Natural killer cell (primary cell): Measurements from ENCODE around the gene ITGB5. TPM values are rescaled to one million over a fixed set of nuclear protein-coding genes. Genes with fewer than 3 reads are reported as not detected.

ENCODE experiments used
- ATAC-seq, 3 donors: fragments of 150-1000 bp in 2 of 3; fragments of 200-7000 bp in 1 of 3; cut with Tn5 transposase; 1 replicate in 1 of 3; 2 replicates in 2 of 3; pipeline ENCODE4 v1.10.0; 2021; ENCODE audit warnings: mild to moderate bottlenecking in 2 of 3, moderate library complexity in 2 of 3
- DNase-seq, 2 donors: peaks; one replicate each; pipeline versions ENCODE4 v3.0.0 to v3.0.0-alpha.2; 2013 to 2021; ENCODE audit warnings: mixed read lengths in 1 of 2
- H3K27ac ChIP-seq: one replicate; pipeline ENCODE4 v1.5.1; 2013; ENCODE audit warnings: mild to moderate bottlenecking, low read length
- H3K27me3 ChIP-seq: one replicate; pipeline ENCODE4 v1.6.1; 2013; ENCODE audit warnings: low read length; ENCODE audit not compliant: control insufficient read depth, insufficient read depth
- H3K36me3 ChIP-seq: one replicate; pipeline ENCODE4 v1.6.1; 2013; ENCODE audit warnings: low read length; ENCODE audit not compliant: control insufficient read depth, insufficient read depth
- H3K4me1 ChIP-seq: one replicate; pipeline ENCODE4 v1.6.1; 2013; ENCODE audit warnings: low read length; ENCODE audit not compliant: control insufficient read depth, insufficient read depth
- H3K4me3 ChIP-seq: one replicate; pipeline ENCODE4 v1.5.1; 2013; ENCODE audit warnings: low read length
- H3K9me3 ChIP-seq: one replicate; pipeline ENCODE4 v1.6.1; 2013; ENCODE audit warnings: low read length; ENCODE audit not compliant: control insufficient read depth, insufficient read depth
- H3K27ac Mint-ChIP-seq, 2 donors: one replicate each; pipeline ENCODE4 v1.8.0; 2022; ENCODE audit warnings: mild to moderate bottlenecking in 2 of 2, mixed read lengths in 2 of 2, moderate library complexity in 1 of 2
- H3K27me3 Mint-ChIP-seq, 2 donors: one replicate each; pipeline ENCODE4 v1.8.0; 2022; ENCODE audit warnings: low read depth in 2 of 2, mixed read lengths in 2 of 2
- H3K36me3 Mint-ChIP-seq: one replicate; pipeline ENCODE4 v1.8.0; 2022; ENCODE audit warnings: mixed read lengths
- H3K4me1 Mint-ChIP-seq, 2 donors: one replicate each; pipeline ENCODE4 v1.8.0; 2022; ENCODE audit warnings: mixed read lengths in 2 of 2
- H3K4me3 Mint-ChIP-seq: one replicate; pipeline ENCODE4 v1.8.0; 2022; ENCODE audit warnings: mild to moderate bottlenecking, moderate library complexity, mixed read lengths
- H3K9me3 Mint-ChIP-seq, 2 donors: one replicate each; pipeline ENCODE4 v1.8.0; 2022; ENCODE audit warnings: mixed read lengths in 2 of 2
- CTCF ChIP-seq: fragments of 200-600 bp; IDR thresholded peaks from one replicate; pipeline ENCODE4 v1.8.0; 2022; ENCODE audit warnings: antibody characterized with exemption
- WGBS: methylation state at CpG from one replicate; pipeline ENCODE4 v1.1.7; 2013; ENCODE audit warnings: missing lambda C conversion rate; ENCODE audit not compliant: insufficient coverage; 5-methylcytosine and 5-hydroxymethylcytosine counted together
- intact Hi-C: fragments of 100-400 bp; cut with micrococcal nuclease; formaldehyde crosslinking; loops from one replicate; pipeline ENCODE4 v1.14.2; 2022
- total RNA-seq, 4 donors: library from RNA; stranded (reverse); fragments of 120-200 nt in 1 of 4; gene quantifications; one replicate each; pipeline versions ENCODE4 v1.2.3 to v1.2.4, GENCODE V29; 2013 to 2022

ITGB5 gene
- total RNA-seq, 3 donors from 2014 or later (not counting 1 experiment from before 2014, with no cell fraction given), result 1.0 to 8.4 (median 5.4) TPM

- Histone ChIP-seq H3K9me3 (no peaks in the 10 kb centered on the region), H3K27me3 (no peaks in the 10 kb centered on the region), H3K36me3 (no peaks in the 10 kb centered on the region), H3K27ac (no peak overlapping the region), H3K4me1 (peaks cover 11% of the 10 kb centered on the region), H3K4me3 (no peak overlapping the region)
- DNase-seq (no peak), ATAC-seq (no peak)
- H3K27me3 Mint-ChIP-seq, result peaks cover 7 to 16% of the 10 kb centered on the region in 2 donors
- no peak overlapping the region for H3K27ac Mint-ChIP-seq
- 91% methylated on average over 5 of the region's 5 CpGs for WGBS
- no peak for TF ChIP-seq CTCF
- H3K9me3 Mint-ChIP-seq, result no peaks in the 10 kb centered on the region
- no peak overlapping the region for H3K4me3 Mint-ChIP-seq
- peaks cover 0 to 18% of the 10 kb centered on the region in 2 donors for H3K4me1 Mint-ChIP-seq
- intact Hi-C loops, result no loop called here
- no peaks in the 10 kb centered on the region for H3K36me3 Mint-ChIP-seq
Observed at GRCh38 chr3:124811436-124811835, 75.7 kb downstream of the ITGB5 start.

GRCh38 chr3:124810970-124811369 lies 76.2 kb downstream of the ITGB5 start:
- 94% methylated on average over 2 of the region's 4 CpGs for WGBS
- H3K9me3 Mint-ChIP-seq, result no peaks in the 10 kb centered on the region
- intact Hi-C loops, result no loop called here

GRCh38 chr3:124809039-124809438 lies 78.1 kb downstream of the ITGB5 start:
- H3K9me3 Mint-ChIP-seq, result no peaks in the 10 kb centered on the region
- H3K27me3 Mint-ChIP-seq, result peaks cover 11 to 19% of the 10 kb centered on the region in 2 donors
- H3K36me3 Mint-ChIP-seq, result no peaks in the 10 kb centered on the region
- DNase-seq (no peak), ATAC-seq (no peak)
- H3K4me3 Mint-ChIP-seq, result no peak overlapping the region
- Histone ChIP-seq H3K27me3 (no peaks in the 10 kb centered on the region), H3K4me1 (peaks cover 11% of the 10 kb centered on the region), H3K9me3 (no peaks in the 10 kb centered on the region), H3K4me3 (no peak overlapping the region), H3K27ac (no peak overlapping the region), H3K36me3 (no peaks in the 10 kb centered on the region)
- no peak for TF ChIP-seq CTCF
- no peak overlapping the region for H3K27ac Mint-ChIP-seq
- WGBS, result 77% methylated on average over 3 of the region's 3 CpGs
- peaks cover 0 to 18% of the 10 kb centered on the region in 2 donors for H3K4me1 Mint-ChIP-seq
- intact Hi-C loops, result no loop called here

More at GRCh38 chr3:124810970-124811369, 76.2 kb downstream of the ITGB5 start:
- Mint-ChIP-seq H3K27ac (no peak overlapping the region), H3K4me3 (no peak overlapping the region), H3K27me3 (peaks cover 7 to 13% of the 10 kb centered on the region in 2 donors), H3K4me1 (peaks cover 0 to 18% of the 10 kb centered on the region in 2 donors), H3K36me3 (no peaks in the 10 kb centered on the region)
- peaks cover 11% of the 10 kb centered on the region for H3K4me1 ChIP-seq
- ATAC-seq (no peak), DNase-seq (no peak)
- H3K4me3 ChIP-seq, result no peak overlapping the region
- no peaks in the 10 kb centered on the region for H3K9me3 ChIP-seq
- H3K27ac ChIP-seq, result no peak overlapping the region
- H3K36me3 ChIP-seq, result no peaks in the 10 kb centered on the region
- no peaks in the 10 kb centered on the region for H3K27me3 ChIP-seq
- no peak for TF ChIP-seq CTCF

- no peak for ATAC-seq
- intact Hi-C loops, result no loop called here
- no peaks in the 10 kb centered on the region for H3K36me3 Mint-ChIP-seq
Observed at GRCh38 chr3:124805671-124806070, 81.5 kb downstream of the ITGB5 start.

More at GRCh38 chr3:124805671-124806070, 81.5 kb downstream of the ITGB5 start:
- 88% methylated on average over 4 of the region's 4 CpGs for WGBS
- no peaks in the 10 kb centered on the region for H3K9me3 Mint-ChIP-seq
- Histone ChIP-seq H3K27me3 (no peaks in the 10 kb centered on the region), H3K27ac (no peak overlapping the region), H3K4me1 (no peaks in the 10 kb centered on the region), H3K9me3 (no peaks in the 10 kb centered on the region), H3K36me3 (no peaks in the 10 kb centered on the region), H3K4me3 (no peak overlapping the region)
- no peaks in the 10 kb centered on the region for H3K4me1 Mint-ChIP-seq
- no peak overlapping the region for H3K27ac Mint-ChIP-seq
- H3K27me3 Mint-ChIP-seq, result peaks cover 11 to 19% of the 10 kb centered on the region in 2 donors
- TF ChIP-seq CTCF, result no peak
- no peak overlapping the region for H3K4me3 Mint-ChIP-seq
- no peak for DNase-seq
